NCI-H2029 (cell line): ENCODE measurements around the gene THRB.

Experiments
- DNase-seq: peaks from one replicate; lab custom pipeline; 2025; lab: John Stamatoyannopoulos, UW

The THRB gene

DNA sequence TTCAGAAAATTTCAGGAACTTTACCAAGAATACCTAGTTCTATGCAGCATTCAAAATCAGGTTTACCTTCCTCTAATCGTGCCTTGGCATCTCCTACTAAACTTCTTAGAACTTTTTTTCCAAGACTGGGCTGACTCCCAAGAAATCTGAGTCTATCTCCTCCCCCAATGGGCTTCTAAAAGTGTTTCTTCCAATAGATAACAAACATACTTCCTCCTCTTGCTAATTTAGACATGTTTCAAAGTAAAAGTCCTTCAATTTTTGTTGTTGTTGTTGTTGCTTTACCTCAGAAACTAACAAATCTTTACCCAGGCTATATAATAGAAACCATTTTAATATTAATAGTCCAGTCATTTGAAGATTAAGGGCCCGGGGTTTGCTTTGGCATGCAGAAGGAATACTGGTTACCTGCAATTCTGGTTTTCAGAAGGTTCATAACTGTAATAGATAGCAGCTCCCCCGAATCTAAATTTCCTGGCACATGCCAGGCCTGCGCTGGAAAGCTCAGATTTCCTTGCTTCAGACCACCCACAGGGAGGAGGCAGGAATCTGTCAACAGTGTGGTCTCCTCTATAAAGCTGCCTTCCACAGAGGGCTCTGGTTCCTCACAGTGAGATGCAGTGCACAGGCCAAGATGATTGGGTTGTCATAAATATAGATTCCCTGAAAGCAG, 188.7 kb downstream of the THRB start:
- DNase-seq, result no peak

- DNase-seq, result no peak
These were observed 191.4 kb downstream of the THRB start for GRCh38 chr3:24303057-24303754.

DNA sequence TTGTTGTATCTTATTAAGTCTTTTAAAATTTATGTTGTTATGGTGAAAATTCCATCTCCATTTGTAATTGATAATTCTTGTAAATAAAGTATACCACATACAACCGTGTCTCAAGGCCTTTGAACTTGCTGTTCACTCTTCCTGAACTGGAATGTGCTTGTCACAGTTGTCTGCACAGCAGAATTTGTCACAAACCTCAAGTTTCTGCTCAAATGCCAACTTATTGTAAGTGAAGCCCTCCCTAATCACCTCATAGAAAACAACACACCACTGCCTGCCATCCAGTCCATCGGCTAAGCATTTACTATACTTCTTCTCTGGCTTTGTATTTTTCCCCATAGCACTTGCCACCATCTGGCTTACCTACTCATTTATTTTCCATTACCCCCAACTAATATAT, 192.3 kb downstream of the THRB start:
- DNase-seq, result no peak

DNA sequence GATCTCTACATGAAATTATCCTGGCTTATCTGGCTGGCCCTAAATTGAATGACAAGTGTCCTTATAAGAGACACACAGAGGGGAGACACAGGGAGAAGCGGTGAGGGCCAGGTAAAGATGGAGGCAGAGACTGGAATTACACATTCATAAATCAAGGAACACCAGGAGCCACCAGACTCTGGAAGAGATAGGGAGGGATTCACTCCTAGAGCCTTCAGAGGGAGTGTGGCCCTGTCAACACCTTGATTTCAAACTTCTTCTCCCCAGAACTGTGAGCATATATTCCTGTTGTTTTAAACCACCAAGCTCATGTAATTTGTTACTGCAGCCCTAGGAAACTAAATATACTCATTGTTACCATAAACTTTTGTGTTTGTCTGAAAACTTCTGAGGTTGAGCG, 193.7 kb downstream of the THRB start:
- DNase-seq, result no peak

DNA sequence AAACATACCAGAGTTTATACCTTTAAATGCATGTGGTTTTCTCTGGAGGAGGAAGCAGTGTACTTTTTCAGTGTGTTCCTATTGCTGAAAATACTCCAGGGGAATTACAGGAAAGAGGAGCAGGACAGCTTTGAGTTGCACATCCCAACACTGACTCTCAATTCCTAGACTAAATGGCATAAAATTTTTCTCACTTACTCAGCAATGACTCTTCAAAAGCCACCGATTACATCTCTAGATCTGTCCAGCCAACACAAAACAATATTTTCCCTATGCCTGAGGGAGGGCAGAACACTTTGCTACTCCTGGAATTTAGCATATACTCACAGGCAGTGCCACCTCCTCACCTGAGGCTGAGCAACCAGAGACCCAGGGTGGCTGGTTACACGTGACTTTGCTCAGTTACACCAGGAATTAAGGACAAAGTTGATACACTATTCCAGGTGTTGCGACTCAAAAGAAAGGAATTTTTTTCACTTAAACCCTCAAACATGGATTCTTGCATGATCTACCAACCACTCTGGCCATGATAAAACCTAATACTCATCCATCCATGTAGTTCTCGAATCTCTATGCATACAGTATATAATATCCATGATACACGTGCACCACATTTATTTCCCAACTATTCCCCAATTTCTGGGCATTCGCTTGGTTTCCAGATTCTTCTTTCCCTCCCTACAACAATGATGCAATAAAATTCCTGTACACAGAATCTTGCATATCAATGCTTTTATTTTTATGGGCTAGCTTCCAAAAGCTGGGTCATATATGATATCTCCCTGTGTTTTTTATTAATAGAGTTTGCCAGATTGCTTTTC, 194.6 kb downstream of the THRB start:
- DNase-seq, result no peak

- no peak for DNase-seq
These were observed 195.3 kb downstream of the THRB start for GRCh38 chr3:24299246-24299805.

DNA sequence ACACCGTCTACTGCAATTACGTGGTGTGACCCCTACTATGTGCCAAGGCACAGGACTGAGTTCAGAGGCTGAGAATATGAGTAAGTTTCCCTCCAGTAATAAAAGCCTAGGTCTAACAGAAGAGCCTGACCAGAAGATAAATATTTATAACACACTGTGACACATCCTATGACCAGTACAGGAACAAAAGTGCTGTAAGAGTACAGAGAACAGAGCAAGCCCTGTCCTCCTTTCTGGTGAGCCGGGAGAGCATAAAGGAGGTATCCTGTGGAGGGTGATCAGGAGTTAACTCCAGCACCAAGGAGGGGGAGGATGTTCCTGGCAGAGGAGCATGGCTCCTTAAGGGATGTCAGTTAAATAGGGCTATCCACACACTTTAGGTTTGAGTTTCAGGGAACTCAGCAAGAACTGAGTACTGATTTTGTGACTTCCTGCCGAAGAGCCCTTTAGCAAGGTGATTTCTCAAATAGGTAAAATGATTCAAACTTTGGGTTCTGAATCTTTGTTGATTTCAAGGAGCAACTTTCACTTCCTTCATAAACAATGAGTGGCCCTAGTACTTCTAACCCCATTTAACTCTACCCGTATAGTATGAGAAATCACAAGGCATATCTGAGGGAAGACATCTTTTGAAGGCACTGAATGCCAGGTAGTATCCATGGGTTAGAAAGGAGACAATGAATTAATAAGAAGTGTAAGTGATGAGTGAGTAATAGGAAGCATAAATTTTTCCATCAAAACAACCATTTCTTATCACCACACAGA, 198.0 kb downstream of the THRB start:
- no peak for DNase-seq

DNA sequence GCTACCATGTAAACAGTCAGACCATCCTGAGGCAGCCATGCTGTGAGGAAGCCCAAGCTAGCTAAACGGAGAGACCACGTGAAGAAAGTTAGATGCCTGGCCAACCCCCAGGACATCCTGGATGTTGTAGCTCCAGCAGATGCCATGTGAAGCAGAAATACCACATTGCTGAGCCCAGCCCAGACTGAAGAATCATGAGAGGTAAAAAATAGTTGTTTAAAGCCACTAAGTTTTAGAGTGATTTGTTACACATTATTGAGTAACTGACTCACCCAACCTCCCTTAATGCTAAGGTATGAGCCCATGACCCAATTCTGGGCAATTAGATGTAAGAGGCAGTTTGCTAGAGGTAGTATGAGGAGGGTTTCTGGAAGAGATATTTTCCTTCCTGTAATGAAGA, 200.5 kb downstream of the THRB start:
- DNase-seq, result no peak

GRCh38 chr3:24291646-24292045, 203.0 kb downstream of the THRB start:
- DNase-seq, result no peak

GRCh38 chr3:24290596-24290995, 204.1 kb downstream of the THRB start:
- DNase-seq, result no peak

GRCh38 chr3:24288496-24289236, 206.0 kb downstream of the THRB start:
- DNase-seq, result no peak

DNA sequence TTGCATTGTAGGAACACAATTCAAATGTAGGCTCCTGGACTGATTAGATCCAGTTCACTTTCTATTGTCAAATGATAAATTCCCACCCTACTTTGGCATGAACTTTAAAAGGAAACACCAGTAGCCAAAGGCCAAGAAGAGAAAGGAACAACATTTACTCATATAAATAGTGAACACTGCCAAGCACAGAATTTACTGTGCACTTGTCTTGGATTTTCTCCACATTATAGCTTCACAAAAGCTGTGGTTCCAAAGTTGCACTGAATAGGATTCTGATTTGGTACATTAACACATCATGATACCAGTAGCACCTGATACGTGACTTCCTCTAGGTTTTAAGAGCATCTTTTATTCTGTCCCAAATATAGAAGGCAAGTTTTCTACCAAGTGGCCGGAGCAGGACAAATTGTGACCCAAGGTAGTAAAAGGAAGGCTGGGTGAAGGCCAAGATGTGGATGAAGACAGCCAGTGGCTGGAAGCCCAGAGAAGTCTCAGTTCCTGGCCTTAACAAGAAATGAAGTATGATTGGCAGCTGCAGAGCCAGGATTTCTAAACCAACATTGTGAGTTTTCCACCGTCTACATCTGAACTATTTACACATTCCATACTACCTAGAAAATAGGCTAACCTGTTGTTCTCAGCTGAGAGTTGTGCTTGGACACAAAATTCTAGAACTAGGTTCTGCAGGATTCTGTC, 206.7 kb downstream of the THRB start:
- DNase-seq, result no peak

GRCh38 chr3:24286405-24286804, 208.2 kb downstream of the THRB start:
- no peak for DNase-seq

GRCh38 chr3:24278543-24278942, 216.1 kb downstream of the THRB start:
- no peak for DNase-seq

DNA sequence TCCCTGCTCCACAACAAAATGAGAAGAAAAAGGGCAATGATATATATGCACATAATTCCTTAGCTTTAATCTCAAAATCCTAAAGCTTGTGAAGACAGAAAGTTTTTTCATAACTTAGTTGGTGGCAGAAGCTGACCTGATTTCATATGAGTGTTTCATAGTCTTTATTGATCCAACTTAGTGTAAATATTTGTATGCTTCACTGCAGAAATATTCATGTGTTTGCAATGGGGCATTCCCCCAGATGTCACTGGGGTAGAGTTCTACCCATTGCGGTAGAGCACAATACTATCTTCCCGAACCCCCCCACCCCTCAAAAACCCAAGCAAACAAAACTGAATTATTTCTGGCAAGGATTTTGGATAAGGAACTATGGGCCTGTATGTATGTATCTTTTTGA, 221.2 kb downstream of the THRB start:
- DNase-seq, result no peak

DNA sequence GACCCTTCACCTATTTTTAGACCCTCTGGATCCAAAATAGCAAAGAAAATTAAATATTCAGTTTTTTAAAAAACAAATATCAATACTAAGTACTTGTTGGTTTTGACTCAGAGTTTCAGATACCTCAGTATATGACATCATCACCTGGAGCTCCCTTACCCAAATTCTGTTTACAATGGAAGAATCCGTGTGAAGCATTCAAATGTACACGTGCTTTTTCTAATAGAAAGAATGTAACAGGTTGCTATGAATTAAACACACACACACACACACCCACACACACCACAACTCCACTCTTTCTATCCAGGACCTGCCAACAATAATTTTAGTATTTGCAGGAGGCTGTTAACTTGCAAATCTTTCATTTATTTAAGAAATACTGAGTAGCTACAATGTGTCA, 221.8 kb downstream of the THRB start:
- no peak for DNase-seq

GRCh38 chr3:24272408-24272807, 222.2 kb downstream of the THRB start:
- DNase-seq, result no peak

DNA sequence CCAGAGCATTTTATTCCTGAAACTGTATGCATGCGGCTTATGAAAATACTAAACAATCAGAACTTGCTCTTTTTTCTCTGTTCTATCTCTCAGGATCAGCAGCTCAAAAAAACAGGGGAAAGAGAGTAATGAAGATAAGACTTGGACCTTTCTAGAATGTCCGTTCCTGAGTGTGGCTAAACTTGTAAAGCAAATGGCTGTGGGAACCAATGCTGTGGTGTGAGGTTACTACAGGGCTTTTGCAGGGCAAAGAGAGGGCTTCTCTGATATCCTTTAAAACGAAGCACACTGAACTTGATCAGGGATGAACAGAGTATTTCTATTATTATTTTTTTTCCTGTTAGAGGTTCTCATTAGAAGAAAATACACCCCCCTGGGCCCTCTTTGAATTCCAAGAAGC, 223.4 kb downstream of the THRB start:
- DNase-seq, result no peak

DNA sequence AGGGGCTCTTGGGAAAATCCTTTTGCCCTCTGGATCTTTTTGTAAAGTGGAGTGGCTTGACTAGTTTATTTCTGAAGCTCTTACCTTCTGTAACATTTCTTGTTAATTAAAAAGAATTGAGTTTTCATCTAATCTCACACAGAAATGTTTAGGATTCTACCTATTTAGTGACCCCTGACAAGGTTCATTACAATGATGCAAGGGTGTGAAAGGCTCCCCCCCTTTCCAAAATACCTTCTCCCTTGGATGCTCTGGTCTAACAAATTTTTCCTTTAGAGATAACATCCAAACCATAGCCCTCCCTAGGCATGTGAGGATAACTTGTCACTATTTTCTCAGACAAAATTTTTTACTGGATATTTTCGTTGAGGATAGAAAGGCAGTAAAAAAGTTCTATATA, 223.9 kb downstream of the THRB start:
- DNase-seq, result no peak

DNA sequence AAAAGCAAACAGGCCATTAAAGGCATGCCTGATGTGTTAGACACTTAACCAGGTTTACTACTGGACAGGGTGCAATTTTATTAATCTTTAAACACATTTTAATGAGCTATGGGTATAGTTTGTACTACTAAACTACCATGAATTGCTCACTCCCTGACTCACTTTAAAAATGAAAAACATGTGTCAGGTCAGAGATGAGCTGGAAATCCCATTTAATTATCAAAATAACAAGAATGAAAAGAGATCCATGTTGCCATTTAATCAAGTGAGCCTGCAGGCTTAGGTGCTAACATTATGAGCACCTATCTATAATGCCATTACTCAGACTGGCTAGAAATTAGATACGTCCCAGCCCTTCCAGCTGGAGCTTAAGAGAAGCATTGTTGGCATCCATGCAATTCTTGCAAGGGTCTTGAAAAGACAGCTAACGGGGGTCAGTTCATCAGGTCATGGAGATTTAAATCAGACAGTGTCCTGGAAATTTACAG, 224.4 kb downstream of the THRB start:
- no peak for DNase-seq
